B cell (primary cell): ENCODE results near the gene TYW1. TPM values are rescaled to one million over a fixed set of nuclear protein-coding genes. Genes with fewer than 3 reads are reported as not detected.
"Not testable (repeated sequence)": the region's sequence is repeated elsewhere in the genome, so short reads cannot be mapped to it uniquely, and the experiment has no call there.

ENCODE experiments used
- ATAC-seq: fragments of 200-7000 bp; cut with Tn5 transposase; one replicate; pipeline ENCODE4 v1.10.0; 2021; ENCODE audit warnings: low read depth, mild to moderate bottlenecking, moderate number of reproducible peaks, moderate library complexity
- CTCF ChIA-PET: fragments of 350-600 bp; sonication (Branson Sonifier 250); formaldehyde crosslinking; loops from one replicate; lab custom pipeline; 2021; ENCODE audit warnings: antibody characterized with exemption, inconsistent platforms; lab: Charles Lee
- POLR2A ChIA-PET: fragments of 350-600 bp; sonication (Branson Sonifier 250); formaldehyde crosslinking; loops from one replicate; lab custom pipeline; 2021; ENCODE audit warnings: antibody characterized with exemption; lab: Charles Lee
- DNase-seq: peaks from one replicate; pipeline ENCODE4 v3.0.0; 2013
- H2AFZ ChIP-seq: 2 replicates; pipeline ENCODE4 v1.6.1; 2012; ENCODE audit warnings: mild to moderate bottlenecking, low read depth, low read length; ENCODE audit not compliant: insufficient read depth, poor library complexity, severe bottlenecking
- H3K27ac ChIP-seq, 2 donors: 1 replicate in 1 of 2; 2 replicates in 1 of 2; pipeline ENCODE4 v1.5.1; 2012 to 2013; ENCODE audit warnings: low read length in 2 of 2, mild to moderate bottlenecking in 2 of 2, moderate library complexity in 1 of 2
- H3K27me3 ChIP-seq, 4 experiments: fragments of 200-600 bp in 1 of 4; sonication (generic) in 1 of 4; replicated peaks in 1 of 4; 1 replicate in 2 of 4; 2 replicates in 2 of 4; pipeline versions ENCODE4 v1.6.1 to v1.7.0; 2013 to 2016; ENCODE audit warnings: low read length in 3 of 4, mild to moderate bottlenecking in 2 of 4, mixed read lengths in 1 of 4, moderate library complexity in 1 of 4; ENCODE audit not compliant: insufficient read depth in 4 of 4, control insufficient read depth in 3 of 4; ENCODE audit errors: control extremely low read depth in 1 of 4
- H3K36me3 ChIP-seq, 2 experiments: replicated peaks in 1 of 2; 1 replicate in 1 of 2; 2 replicates in 1 of 2; pipeline versions ENCODE4 v1.6.1 to v1.7.1; 2013; ENCODE audit warnings: low read length in 1 of 2; ENCODE audit not compliant: insufficient read depth in 2 of 2, control insufficient read depth in 1 of 2; ENCODE audit errors: control extremely low read depth in 1 of 2, extremely low read depth in 1 of 2
- H3K4me1 ChIP-seq, 2 donors: fragments of 200-600 bp in 1 of 2; sonication (generic) in 1 of 2; 1 replicate in 1 of 2; 2 replicates in 1 of 2; pipeline versions ENCODE4 v1.5.1 to v1.6.1; 2013 to 2017; ENCODE audit warnings: low read length in 2 of 2; ENCODE audit not compliant: control insufficient read depth in 2 of 2, insufficient read depth in 2 of 2
- H3K4me2 ChIP-seq: replicated peaks from 2 replicates; pipeline ENCODE3; 2012; ENCODE audit warnings: mild to moderate bottlenecking, low read depth, low read length; ENCODE audit not compliant: poor library complexity, severe bottlenecking
- H3K4me3 ChIP-seq, 5 experiments: fragments of 200-600 bp in 1 of 5; sonication (generic) in 1 of 5; 1 replicate in 3 of 5; 2 replicates in 2 of 5; pipeline versions ENCODE4 v1.5.1 to v1.7.0; 2011 to 2016; ENCODE audit warnings: low read length in 4 of 5, mild to moderate bottlenecking in 4 of 5, low read depth in 2 of 5, control low read depth in 1 of 5, moderate library complexity in 1 of 5; ENCODE audit not compliant: insufficient read depth in 1 of 5; ENCODE audit errors: control extremely low read depth in 1 of 5, extremely low read depth in 1 of 5
- H3K79me2 ChIP-seq: fragments of 200-600 bp; sonication (generic); one replicate; pipeline ENCODE4 v1.6.0; 2016; ENCODE audit warnings: low read length; ENCODE audit not compliant: control insufficient read depth, insufficient read depth
- H3K9ac ChIP-seq: fragments of 200-600 bp; sonication (generic); 2 replicates; pipeline ENCODE4 v1.6.1; 2017; ENCODE audit warnings: mild to moderate bottlenecking, low read length, moderate library complexity
- H3K9me3 ChIP-seq, 3 donors: one replicate each; pipeline versions ENCODE4 v1.6.1 to v1.7.1; 2013; ENCODE audit warnings: low read length in 2 of 3; ENCODE audit not compliant: control insufficient read depth in 2 of 3, insufficient read depth in 1 of 3; ENCODE audit errors: control extremely low read depth in 1 of 3
- H4K20me1 ChIP-seq: 2 replicates; pipeline ENCODE4 v1.6.0; 2012; ENCODE audit warnings: mild to moderate bottlenecking, low read length; ENCODE audit not compliant: insufficient read depth, control insufficient read depth, poor library complexity, severe bottlenecking
- H3K27ac Mint-ChIP-seq: one replicate; pipeline ENCODE4 v1.8.0; 2021; ENCODE audit warnings: mixed read lengths
- H3K27me3 Mint-ChIP-seq: one replicate; pipeline ENCODE4 v1.8.0; 2021; ENCODE audit warnings: mixed read lengths
- H3K4me1 Mint-ChIP-seq: one replicate; pipeline ENCODE4 v1.8.0; 2021; ENCODE audit warnings: mixed read lengths
- H3K4me3 Mint-ChIP-seq: one replicate; pipeline ENCODE4 v1.8.0; 2021; ENCODE audit warnings: mixed read lengths
- H3K9me3 Mint-ChIP-seq: one replicate; pipeline ENCODE4 v1.8.0; 2022; ENCODE audit warnings: mixed read lengths; ENCODE audit not compliant: insufficient read depth
- CTCF ChIP-seq: fragments of 200-600 bp; IDR thresholded peaks from one replicate; pipeline ENCODE4 v1.8.0; 2022; ENCODE audit warnings: antibody characterized with exemption, mild to moderate bottlenecking
- EZH2 ChIP-seq: IDR thresholded peaks from 2 replicates; pipeline ENCODE4 v1.6.1; 2012; ENCODE audit warnings: borderline replicate concordance, low read depth, mild to moderate bottlenecking, moderate library complexity, low read length; ENCODE audit not compliant: insufficient read depth, poor library complexity, severe bottlenecking
- WGBS: methylation state at CpG from one replicate; pipeline ENCODE4 v1.1.5; 2013; ENCODE audit warnings: missing lambda C conversion rate; ENCODE audit not compliant: insufficient coverage; 5-methylcytosine and 5-hydroxymethylcytosine counted together
- intact Hi-C: fragments of 100-400 bp; cut with micrococcal nuclease; formaldehyde crosslinking; loops from one replicate; pipeline ENCODE4 v1.10.0; 2022
- polyA plus RNA-seq: library from polyadenylated mRNA; depleted of rRNA; stranded (reverse); fragments of >200 nt; gene quantifications from 2 replicates; pipeline ENCODE4 v1.2.3, GENCODE V29; 2012
- total RNA-seq, 2 donors: library from RNA; stranded (reverse); fragments of 120-200 nt in 1 of 2; gene quantifications; 1 replicate in 1 of 2; 2 replicates in 1 of 2; pipeline versions ENCODE4 v1.2.3 to v1.2.4, GENCODE V29; 2013 to 2022

TYW1 gene
- total and polyA plus RNA-seq, 2 donors (not counting 1 experiment from before 2014, with no cell fraction given): 9.4 to 33.6 TPM

- Histone ChIP-seq H3K4me3 (no peak overlapping the region), H3K4me2 (no peak overlapping the region), H3K27me3 (no peaks in the 10 kb centered on the region), H3K27ac (no peak overlapping the region), H3K9me3 (no peaks in the 10 kb centered on the region), H2AFZ (no peak overlapping the region), H4K20me1 (no peaks in the 10 kb centered on the region), H3K4me1 (no peaks in the 10 kb centered on the region), H3K79me2 (no peaks in the 10 kb centered on the region), H3K36me3 (peaks cover 3 to 14% of the 10 kb centered on the region in 2 experiments), H3K9ac (no peak overlapping the region)
- ATAC-seq (no peak), DNase-seq (no peak)
- TF ChIP-seq CTCF: no peak
- TF ChIP-seq EZH2: no peak
- no peaks in the 10 kb centered on the region for H3K9me3 Mint-ChIP-seq
- CTCF ChIA-PET: no interaction called here
- intact Hi-C loops: no loop called here
- H3K27me3 Mint-ChIP-seq: no peaks in the 10 kb centered on the region
- H3K27ac Mint-ChIP-seq: no peak overlapping the region
- peaks cover 7% of the 10 kb centered on the region for H3K4me1 Mint-ChIP-seq
- H3K4me3 Mint-ChIP-seq: no peak overlapping the region
- WGBS: no CpG with 5 or more reads among the region's 4 CpGs
- POLR2A ChIA-PET: no interaction called here
Observed at GRCh38 chr7:67209256-67209655, 212.6 kb downstream of the TYW1 start.

- H3K36me3 ChIP-seq: peaks cover 3 to 10% of the 10 kb centered on the region in 2 experiments
- Mint-ChIP-seq H3K4me1 (peaks cover 4% of the 10 kb centered on the region), H3K4me3 (no peak overlapping the region), H3K27ac (no peak overlapping the region), H3K27me3 (no peaks in the 10 kb centered on the region), H3K9me3 (no peaks in the 10 kb centered on the region)
- no peak for TF ChIP-seq EZH2
- no peak for TF ChIP-seq CTCF
- POLR2A ChIA-PET: no interaction called here
- no peaks in the 10 kb centered on the region for H3K79me2 ChIP-seq
- no peak for DNase-seq
- H3K27ac ChIP-seq: no peak overlapping the region
- no peak for ATAC-seq
- H4K20me1 ChIP-seq: no peaks in the 10 kb centered on the region
- H3K9ac ChIP-seq: no peak overlapping the region
- 95% methylated on average over 6 of the region's 7 CpGs for WGBS
- no peaks in the 10 kb centered on the region for H3K27me3 ChIP-seq
- no peak overlapping the region for H2AFZ ChIP-seq
- CTCF ChIA-PET: no interaction called here
- H3K9me3 ChIP-seq: no peaks in the 10 kb centered on the region
- no peak overlapping the region for H3K4me2 ChIP-seq
- H3K4me3 ChIP-seq: no peak overlapping the region
- no peaks in the 10 kb centered on the region for H3K4me1 ChIP-seq
- intact Hi-C loops: no loop called here
Observed at GRCh38 chr7:67210567-67210966, 213.9 kb downstream of the TYW1 start.

GRCh38 chr7:67211650-67212330 lies 215.2 kb downstream of the TYW1 start:
- not testable (repeated sequence) for ATAC-seq, H3K27ac ChIP-seq

More at GRCh38 chr7:67211650-67212330, 215.2 kb downstream of the TYW1 start:
- CTCF ChIA-PET, H3K4me1 ChIP-seq, POLR2A ChIA-PET, intact Hi-C loops, H4K20me1 ChIP-seq, H3K4me2 ChIP-seq, H3K4me1 Mint-ChIP-seq, H3K9me3 Mint-ChIP-seq, H2AFZ ChIP-seq, DNase-seq, H3K79me2 ChIP-seq, H3K27me3 ChIP-seq, H3K4me3 Mint-ChIP-seq, H3K4me3 ChIP-seq, H3K36me3 ChIP-seq, H3K9me3 ChIP-seq, H3K27me3 Mint-ChIP-seq, H3K9ac ChIP-seq, H3K27ac Mint-ChIP-seq: not testable (repeated sequence)
- WGBS: 96% methylated on average over 7 of the region's 10 CpGs
